HepG2 (cell line): ENCODE measurements around the gene IL1RAPL2.

Experiments
- MNT ChIP-seq: fragments of 450-650 bp; IDR thresholded peaks from 2 replicates; pipeline ENCODE4 v1.6.1; 2016
- YY1 ChIP-seq: IDR thresholded peaks from 2 replicates; pipeline ENCODE4 v1.6.1; 2011; ENCODE audit warnings: low read length, low read depth, moderate library complexity, mild to moderate bottlenecking; ENCODE audit not compliant: insufficient read depth, insufficient replicate concordance
- ZBTB1 ChIP-seq: sonication (generic); formaldehyde crosslinking; IDR thresholded peaks from 2 replicates; pipeline ENCODE4 v1.4.0; 2020; ENCODE audit warnings: missing genetic modification reagents, borderline replicate concordance
- ZNF7 ChIP-seq: IDR thresholded peaks from 2 replicates; pipeline ENCODE4 v1.6.1; 2016; ENCODE audit warnings: missing biosample characterization, missing genetic modification reagents
- ZNF782 ChIP-seq: sonication (generic); formaldehyde crosslinking; IDR thresholded peaks from 2 replicates; pipeline ENCODE4 v1.4.0; 2020; ENCODE audit warnings: missing genetic modification reagents, mild to moderate bottlenecking, borderline replicate concordance

- TF ChIP-seq ZNF782 (CRISPR knock-in tag): no peak
- TF ChIP-seq ZBTB1 (CRISPR knock-in tag): no peak
- no peak for TF ChIP-seq MNT
- no peak for TF ChIP-seq YY1
- no peak for TF ChIP-seq ZNF7 (CRISPR knock-in tag)
Observed at GRCh38 chrX:105565856-105566255, 999.9 kb downstream of the IL1RAPL2 start.
